GM10248 (cell line): ENCODE results near the gene DNAH6.
A peak's percentile ranks its signal among the peaks of the same experiment; 100 is the strongest.

Source experiments
- CTCF ChIA-PET: fragments of 300-600 bp; sonication (Branson Sonifier 250); formaldehyde crosslinking; extraction: SDS; loops from one replicate; lab custom pipeline; 2021; ENCODE audit warnings: antibody characterized with exemption; lab: Yijun Ruan, JAX
- POLR2A ChIA-PET: fragments of 350-650 bp; sonication (Branson Sonifier 250); formaldehyde crosslinking; extraction: SDS; loops from one replicate; lab custom pipeline; 2020; ENCODE audit warnings: antibody characterized with exemption; lab: Yijun Ruan, JAX
- DNase-seq: peaks from one replicate; pipeline ENCODE4 v3.0.0; 2012; ENCODE audit errors: extremely low spot score
- CTCF ChIP-seq: IDR thresholded peaks from 2 replicates; pipeline ENCODE4 v1.5.1; 2012; ENCODE audit warnings: mild to moderate bottlenecking, low read depth; ENCODE audit errors: extremely low read depth, missing control alignments, control extremely low read depth

DNAH6 gene

GRCh38 chr2:84741182-84741822 lies 225.0 kb downstream of the DNAH6 start:
- POLR2A ChIA-PET: no interaction called here
- CTCF ChIA-PET: interaction anchor here (0.8 to 1.8 kb wide), 9 partner anchors 8 to 184 kb away, joined by 3 to 9 read pairs (median 3); no protein-coding TSS in a partner anchor
- peak; percentile 25 for DNase-seq
- TF ChIP-seq CTCF: peak; percentile 27

- no peak for TF ChIP-seq CTCF
- CTCF ChIA-PET: no interaction called here
- no peak for DNase-seq
- POLR2A ChIA-PET: no interaction called here
These were observed 232.0 kb downstream of the DNAH6 start for GRCh38 chr2:84748341-84748740.

GRCh38 chr2:84749442-84749841 lies 233.1 kb downstream of the DNAH6 start:
- ChIA-PET POLR2A (no interaction called here), CTCF (interaction anchor here (0.8 to 1.0 kb wide), 3 partner anchors 13 to 32 kb away, joined by 3 read pairs; no protein-coding TSS in a partner anchor)
- DNase-seq: no peak
- no peak for TF ChIP-seq CTCF

GRCh38 chr2:84755096-84755495 lies 238.8 kb downstream of the DNAH6 start:
- DNase-seq: no peak
- no peak for TF ChIP-seq CTCF
- CTCF ChIA-PET: interaction anchor here (0.7 kb wide), 1 partner anchor 12 kb away, joined by 4 read pairs; no protein-coding TSS in a partner anchor
- POLR2A ChIA-PET: no interaction called here

GRCh38 chr2:84757648-84758047 lies 241.3 kb downstream of the DNAH6 start:
- CTCF ChIA-PET: no interaction called here
- TF ChIP-seq CTCF: no peak
- POLR2A ChIA-PET: no interaction called here
- DNase-seq: no peak

- ChIA-PET POLR2A (no interaction called here), CTCF (no interaction called here)
- no peak for TF ChIP-seq CTCF
- DNase-seq: no peak
These were observed 250.5 kb downstream of the DNAH6 start for GRCh38 chr2:84766791-84767190.
